CD4-positive, alpha-beta T cell treated with Interleukin-15 for 1 hour (primary cell): ENCODE results near the gene PROK2.

Source experiments
- DNase-seq: peaks from one replicate; pipeline ENCODE4 v3.0.0-alpha.2; 2020

Gene PROK2

GRCh38 chr3:71732637-71733036 is 52.3 kb downstream of the PROK2 start:
- DNase-seq, result no peak

GRCh38 chr3:71728632-71729342 is 56.2 kb downstream of the PROK2 start:
- DNase-seq, result no peak

GRCh38 chr3:71726146-71726545 is 58.8 kb downstream of the PROK2 start:
- DNase-seq, result peak; percentile 31

- peak; percentile 35 for DNase-seq
Measured at GRCh38 chr3:71725271-71725991, 59.5 kb downstream of the PROK2 start, which contains the start of gene EIF4E3. TSS of gene EIF4E3 (minus strand) at chr3:71725402. CDS start at chr3:71725367, 35 bp downstream.

GRCh38 chr3:71724584-71725270 is 60.2 kb downstream of the PROK2 start:
- peak; percentile 18 for DNase-seq

- no peak for DNase-seq
Measured at GRCh38 chr3:71724171-71724453, 60.8 kb downstream of the PROK2 start.

GRCh38 chr3:71723452-71724170 is 61.3 kb downstream of the PROK2 start:
- peak; percentile 35 for DNase-seq

GRCh38 chr3:71722693-71723092 is 62.3 kb downstream of the PROK2 start:
- DNase-seq, result no peak
